Measurements from ENCODE around the gene SLC27A6.

SLC27A6 gene

GRCh38 chr5:128973244-128973643 is 8.0 kb downstream of the SLC27A6 start:
- no peak for TF ChIP-seq CTCF (IDR thresholded peaks at IDR 0.05; ENCODE audit: extremely low read depth, insufficient read depth, missing control alignments)
- in situ Hi-C loops (cut with MboI; ENCODE audit: low pct_unique_long_range_greater_than_20kb, low sequenced_read_pairs, unreplicated experiment), result no loop called here
- no peak for DNase-seq (ENCODE audit: low spot score)

- no peak for DNase-seq (ENCODE audit: low spot score)
- in situ Hi-C loops (cut with MboI; ENCODE audit: low pct_unique_long_range_greater_than_20kb, low sequenced_read_pairs, unreplicated experiment), result no loop called here
- no peak for TF ChIP-seq CTCF (IDR thresholded peaks at IDR 0.05; ENCODE audit: extremely low read depth, insufficient read depth, missing control alignments)
Observed at GRCh38 chr5:128974567-128974966, 9.3 kb downstream of the SLC27A6 start.

- no peak for TF ChIP-seq CTCF (IDR thresholded peaks at IDR 0.05; ENCODE audit: extremely low read depth, insufficient read depth, missing control alignments)
- in situ Hi-C loops (cut with MboI; ENCODE audit: low pct_unique_long_range_greater_than_20kb, low sequenced_read_pairs, unreplicated experiment), result no loop called here
- DNase-seq (ENCODE audit: low spot score), result no peak
Observed at GRCh38 chr5:128979761-128980160, 14.5 kb downstream of the SLC27A6 start.

- no peak for DNase-seq (ENCODE audit: low spot score)
- in situ Hi-C loops (cut with MboI; ENCODE audit: low pct_unique_long_range_greater_than_20kb, low sequenced_read_pairs, unreplicated experiment), result no loop called here
- no peak for TF ChIP-seq CTCF (IDR thresholded peaks at IDR 0.05; ENCODE audit: extremely low read depth, insufficient read depth, missing control alignments)
Observed at GRCh38 chr5:128980917-128981316, 15.6 kb downstream of the SLC27A6 start.

- in situ Hi-C loops (cut with MboI; ENCODE audit: low pct_unique_long_range_greater_than_20kb, low sequenced_read_pairs, unreplicated experiment), result no loop called here
- no peak for TF ChIP-seq CTCF (IDR thresholded peaks at IDR 0.05; ENCODE audit: extremely low read depth, insufficient read depth, missing control alignments)
- no peak for DNase-seq (ENCODE audit: low spot score)
Observed at GRCh38 chr5:128984480-128984879, 19.2 kb downstream of the SLC27A6 start.

GRCh38 chr5:128988476-128988875 is 23.2 kb downstream of the SLC27A6 start:
- in situ Hi-C loops (cut with MboI; ENCODE audit: low pct_unique_long_range_greater_than_20kb, low sequenced_read_pairs, unreplicated experiment), result no loop called here
- DNase-seq (ENCODE audit: low spot score), result no peak
- TF ChIP-seq CTCF (IDR thresholded peaks at IDR 0.05; ENCODE audit: extremely low read depth, insufficient read depth, missing control alignments), result no peak

Measured in GM13977 (cell line).